IPS DF 6.9 (cell line): ENCODE measurements around the gene GIPC1.

Experiments
- DNase-seq: peaks from one replicate; pipeline ENCODE4 v3.0.0-alpha.2; 2013; ENCODE audit warnings: low read depth, low spot score
- H3K27ac ChIP-seq: one replicate; pipeline ENCODE4 v1.5.1; 2013; ENCODE audit warnings: low read length, control low read depth
- H3K27me3 ChIP-seq: 2 replicates; pipeline ENCODE4 v1.6.1; 2013; ENCODE audit warnings: mild to moderate bottlenecking, low read length; ENCODE audit not compliant: control insufficient read depth, insufficient read depth
- H3K36me3 ChIP-seq: 2 replicates; pipeline ENCODE4 v1.6.1; 2013; ENCODE audit warnings: low read length; ENCODE audit not compliant: control insufficient read depth, insufficient read depth
- H3K4me1 ChIP-seq: 2 replicates; pipeline ENCODE4 v1.6.1; 2013; ENCODE audit warnings: low read length; ENCODE audit not compliant: control insufficient read depth, insufficient read depth
- H3K4me3 ChIP-seq: 2 replicates; pipeline ENCODE4 v1.5.1; 2013; ENCODE audit warnings: mild to moderate bottlenecking, low read length
- H3K9me3 ChIP-seq: 2 replicates; pipeline ENCODE4 v1.6.1; 2013; ENCODE audit warnings: low read length, inconsistent platforms; ENCODE audit not compliant: control insufficient read depth, insufficient read depth
- WGBS: extraction: QIAGEN DNeasy Blood & Tissue Kit; methylation state at CpG from one replicate; pipeline ENCODE4 v1.1.7; 2013; ENCODE audit warnings: mixed read lengths, missing lambda C conversion rate; ENCODE audit not compliant: insufficient read length, insufficient coverage; 5-methylcytosine and 5-hydroxymethylcytosine counted together

Gene GIPC1

DNA sequence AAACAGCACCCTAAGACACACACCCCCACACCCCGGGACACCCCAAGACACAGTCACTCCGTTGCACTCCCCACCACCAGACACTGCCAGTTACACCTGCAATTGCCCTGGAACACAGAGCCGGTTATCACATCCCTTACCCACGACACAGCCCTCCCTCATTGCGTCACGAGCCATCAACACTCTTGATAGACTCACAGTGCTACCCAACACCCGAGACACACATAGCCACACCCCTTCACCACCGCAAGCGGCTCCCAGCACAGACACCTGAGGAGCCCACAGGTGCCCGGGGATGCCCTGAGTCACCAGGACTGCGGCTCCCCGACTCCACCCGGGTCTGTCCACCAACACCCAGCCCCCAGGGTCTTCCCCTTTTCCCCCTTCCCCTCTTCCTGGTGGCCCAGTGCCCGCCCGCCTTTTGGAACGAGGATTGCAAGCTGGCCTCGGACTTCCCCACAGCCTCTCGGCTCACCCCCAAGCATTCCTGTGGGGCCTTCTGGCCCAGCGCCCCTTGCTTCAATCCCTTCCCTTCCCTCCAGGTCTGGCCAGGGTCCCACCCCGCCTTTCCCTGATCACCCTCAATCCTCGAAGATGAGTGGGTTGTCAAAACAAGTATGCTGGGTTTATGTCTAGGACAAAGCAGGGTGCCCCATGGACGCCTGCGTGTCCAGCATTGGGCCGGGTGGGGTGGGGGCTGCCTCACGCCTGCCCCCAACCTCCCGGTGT, 19.1 kb downstream of the GIPC1 start:
- H3K9me3 ChIP-seq = no peaks in the 10 kb centered on the region
- H3K36me3 ChIP-seq = peaks cover 7% of the 10 kb centered on the region
- H3K4me1 ChIP-seq = peaks cover 6% of the 10 kb centered on the region; the same call in 1 of the 2 replicates
- no CpG with 5 or more reads among the region's 26 CpGs for WGBS
- H3K27ac ChIP-seq = no peak overlapping the region
- no peaks in the 10 kb centered on the region for H3K27me3 ChIP-seq
- no peak for DNase-seq
- no peak overlapping the region for H3K4me3 ChIP-seq

DNA sequence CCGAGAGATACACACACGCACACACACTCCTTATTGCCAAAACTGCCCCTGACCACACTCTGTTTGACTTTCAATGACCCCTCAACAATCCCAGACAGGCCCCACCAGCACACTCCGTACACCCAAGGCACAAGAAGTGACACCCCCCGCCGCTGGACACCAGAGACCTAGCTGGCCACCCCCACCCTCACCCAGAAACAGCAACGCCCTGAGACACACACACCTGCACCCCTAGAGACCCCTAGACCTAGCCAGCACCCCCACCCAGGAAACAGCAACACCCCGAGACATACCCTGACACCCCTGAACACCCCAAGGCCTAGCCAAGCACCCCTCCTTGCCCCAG, 19.6 kb downstream of the GIPC1 start:
- H3K4me3 ChIP-seq = no peak overlapping the region
- no peaks in the 10 kb centered on the region for H3K9me3 ChIP-seq
- H3K27ac ChIP-seq = no peak overlapping the region
- peaks cover 6% of the 10 kb centered on the region for H3K4me1 ChIP-seq
- no CpG with 5 or more reads among the region's 7 CpGs for WGBS
- DNase-seq = no peak
- H3K27me3 ChIP-seq = no peaks in the 10 kb centered on the region
- H3K36me3 ChIP-seq = peaks cover 6% of the 10 kb centered on the region

DNA sequence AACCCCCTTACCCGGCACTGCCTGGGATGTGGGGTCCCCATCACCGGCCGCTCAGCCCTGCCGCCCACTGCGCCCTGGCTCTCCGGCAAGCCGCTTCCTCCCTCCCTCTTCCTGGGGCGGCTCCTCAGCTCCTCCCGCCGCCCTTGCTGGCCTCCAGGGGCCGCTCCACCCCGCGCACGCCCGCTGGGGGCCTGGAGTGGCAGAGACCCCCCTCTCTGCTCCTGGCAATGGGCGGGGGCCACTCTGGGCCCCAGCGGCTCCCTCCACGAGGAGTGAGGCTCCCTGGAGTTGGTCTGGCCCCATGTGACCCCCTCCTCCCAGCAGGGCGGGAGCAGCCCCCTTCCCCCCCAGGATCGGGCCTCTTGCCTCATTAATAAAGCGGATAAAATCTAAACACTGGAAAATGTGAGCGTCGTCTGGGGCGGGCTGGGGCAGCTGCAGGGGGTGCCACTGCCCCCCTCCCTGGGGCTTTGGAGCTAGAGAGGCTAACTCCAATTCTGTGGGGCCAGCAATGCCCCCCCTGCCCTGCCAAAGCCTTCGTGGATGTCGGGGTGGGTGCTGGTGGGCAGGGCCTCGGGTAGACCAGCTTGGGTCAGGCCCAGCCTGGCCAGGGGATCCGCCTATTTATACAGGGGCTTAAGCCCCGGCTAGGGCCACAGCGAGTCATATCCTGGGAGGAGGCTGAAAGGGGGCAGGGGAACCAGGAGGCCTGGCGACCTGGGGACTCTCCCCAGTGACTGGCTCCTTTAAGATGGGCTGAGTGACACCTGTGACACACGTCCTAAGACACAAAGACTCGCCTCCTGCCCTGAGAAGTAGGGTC, 20.5 kb downstream of the GIPC1 start, which contains the start of gene PTGER1:
Gene PTGER1, minus strand, starts transcription at position 104 of the 823 bp plus-strand sequence. CDS start 1,034 bp downstream, outside the sequence.
- no peaks in the 10 kb centered on the region for H3K9me3 ChIP-seq
- H3K4me1 ChIP-seq = peaks cover 6% of the 10 kb centered on the region
- WGBS = no CpG with 5 or more reads among the region's 33 CpGs
- H3K27ac ChIP-seq = no peak within 1 kb of the TSS
- no peak for DNase-seq
- H3K4me3 ChIP-seq = no peak within 1 kb of the TSS
- H3K27me3 ChIP-seq = no peaks in the 10 kb centered on the region
- peaks cover 10% of the 10 kb centered on the region for H3K36me3 ChIP-seq

- H3K4me3 ChIP-seq = no peak overlapping the region
- DNase-seq = no peak
- H3K27me3 ChIP-seq = no peaks in the 10 kb centered on the region
- peaks cover 12% of the 10 kb centered on the region for H3K36me3 ChIP-seq
- no peaks in the 10 kb centered on the region for H3K9me3 ChIP-seq
- H3K4me1 ChIP-seq = peaks cover 5% of the 10 kb centered on the region
- no CpG with 5 or more reads among the region's 12 CpGs for WGBS
- H3K27ac ChIP-seq = no peak overlapping the region
Measured at GRCh38 chr19:14474827-14475226, 21.1 kb downstream of the GIPC1 start.

- DNase-seq = no peak
- H3K27ac ChIP-seq = no peak overlapping the region
- no peak overlapping the region for H3K4me3 ChIP-seq
- H3K27me3 ChIP-seq = no peaks in the 10 kb centered on the region
- H3K4me1 ChIP-seq = peaks cover 4% of the 10 kb centered on the region
- no peaks in the 10 kb centered on the region for H3K9me3 ChIP-seq
- peaks cover 12% of the 10 kb centered on the region for H3K36me3 ChIP-seq
- no CpG with 5 or more reads among the region's 53 CpGs for WGBS
Measured at GRCh38 chr19:14473978-14474578, 21.8 kb downstream of the GIPC1 start.

GRCh38 chr19:14473073-14473977, 22.6 kb downstream of the GIPC1 start:
- no peak for DNase-seq
- Histone ChIP-seq H3K36me3 (peaks cover 8% of the 10 kb centered on the region), H3K27ac (no peak overlapping the region), H3K4me1 (peaks cover 4% of the 10 kb centered on the region), H3K9me3 (no peaks in the 10 kb centered on the region), H3K4me3 (no peak overlapping the region), H3K27me3 (no peaks in the 10 kb centered on the region)
- no CpG with 5 or more reads among the region's 97 CpGs for WGBS

DNA sequence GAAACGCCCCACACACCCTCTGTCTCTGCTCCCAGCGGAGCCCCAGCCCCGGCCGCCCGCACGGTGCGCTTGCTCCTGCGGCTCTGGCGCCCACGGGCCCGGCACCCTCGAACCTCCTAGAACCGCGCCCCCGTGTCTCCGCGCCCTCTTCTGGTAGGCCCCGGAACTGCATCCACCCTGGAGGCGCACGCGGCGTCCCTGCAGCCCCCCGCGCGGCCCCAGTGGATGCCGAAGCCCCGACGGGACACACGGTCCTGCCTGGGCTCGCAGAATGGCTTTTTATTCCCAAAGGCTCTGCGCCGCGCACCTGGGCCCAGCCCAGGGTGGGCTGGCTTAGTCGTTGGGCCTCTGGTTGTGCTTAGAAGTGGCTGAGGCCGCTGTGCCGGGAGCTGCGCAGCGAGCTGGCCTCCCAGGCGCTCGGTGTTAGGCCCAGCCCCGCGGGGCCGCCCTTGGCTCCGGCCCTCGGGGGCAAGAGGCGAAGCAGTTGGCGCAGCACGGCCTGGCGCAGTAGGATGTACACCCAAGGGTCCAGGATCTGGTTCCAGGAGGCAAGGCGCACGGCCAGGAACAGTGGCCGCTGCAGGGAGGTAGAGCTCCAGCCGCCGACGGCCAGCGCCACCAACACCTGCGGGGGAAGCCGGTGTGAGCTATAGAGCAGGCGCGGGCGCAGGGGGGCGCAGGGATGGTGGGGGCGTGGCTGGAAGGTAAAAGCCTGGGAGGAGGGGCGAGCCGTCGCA, 23.6 kb downstream of the GIPC1 start:
- H3K27me3 ChIP-seq = no peaks in the 10 kb centered on the region
- WGBS = no CpG with 5 or more reads among the region's 66 CpGs
- H3K4me1 ChIP-seq = peaks cover 4% of the 10 kb centered on the region
- peak overlapping the region; percentile 37; the same call in 1 of the 2 replicates for H3K4me3 ChIP-seq
- no peaks in the 10 kb centered on the region for H3K9me3 ChIP-seq
- DNase-seq = no peak
- H3K27ac ChIP-seq = no peak overlapping the region
- H3K36me3 ChIP-seq = peaks cover 10% of the 10 kb centered on the region

GRCh38 chr19:14471436-14472187, 24.3 kb downstream of the GIPC1 start:
- no CpG with 5 or more reads among the region's 46 CpGs for WGBS
- Histone ChIP-seq H3K4me1 (peaks cover 4% of the 10 kb centered on the region), H3K36me3 (peaks cover 10% of the 10 kb centered on the region), H3K27me3 (no peaks in the 10 kb centered on the region), H3K4me3 (no peak overlapping the region), H3K9me3 (no peaks in the 10 kb centered on the region), H3K27ac (no peak overlapping the region)
- DNase-seq = no peak
